Esophagus squamous epithelium (tissue), 5 donors: ENCODE measurements around the gene MEA1. TPM values are rescaled to one million over a fixed set of nuclear protein-coding genes. Genes with fewer than 3 reads are reported as not detected.

Experiments
- DNase-seq: peaks from one replicate; lab custom pipeline; 2025; lab: John Stamatoyannopoulos, UW
- H3K27ac ChIP-seq, 4 donors: fragments of 200-600 bp; sonication (generic); one replicate each; pipeline ENCODE4 v1.5.1; 2016 to 2019; ENCODE audit warnings: mild to moderate bottlenecking in 1 of 4
- H3K27me3 ChIP-seq, 4 donors: fragments of 200-600 bp; sonication (generic); 1 replicate in 3 of 4; 2 replicates in 1 of 4; pipeline versions ENCODE4 v1.5.1 to v1.6.0; 2017 to 2021; ENCODE audit warnings: antibody characterized with exemption in 1 of 4
- H3K36me3 ChIP-seq, 3 donors: fragments of 200-600 bp; sonication (generic); one replicate each; pipeline ENCODE4 v1.5.1; 2016 to 2019
- H3K4me1 ChIP-seq, 3 donors: fragments of 200-600 bp; sonication (generic); one replicate each; pipeline ENCODE4 v1.5.1; 2017 to 2019
- H3K4me3 ChIP-seq, 4 donors: fragments of 200-600 bp; sonication (generic); 1 replicate in 3 of 4; 2 replicates in 1 of 4; pipeline ENCODE4 v1.5.1; 2016 to 2019; ENCODE audit warnings: mild to moderate bottlenecking in 2 of 4, moderate library complexity in 1 of 4
- H3K9me3 ChIP-seq, 3 donors: fragments of 200-600 bp; sonication (generic); one replicate each; pipeline ENCODE4 v1.5.1; 2016 to 2019
- POLR2A ChIP-seq, 4 donors: fragments of 450-650 bp; IDR thresholded peaks; one replicate each; pipeline ENCODE4 v1.6.1; 2017; ENCODE audit warnings: antibody characterized with exemption in 4 of 4, mild to moderate bottlenecking in 4 of 4, moderate library complexity in 3 of 4
- WGBS, 2 donors: methylation state at CpG; one replicate each; pipeline ENCODE4 v1.1.5; 2018; 5-methylcytosine and 5-hydroxymethylcytosine counted together
- intact Hi-C: fragments of 100-400 bp; cut with DNase I; formaldehyde crosslinking; loops from one replicate; pipeline ENCODE4 v1.15.0; 2022
- total RNA-seq, 4 donors: library from RNA; depleted of rRNA; stranded (reverse); fragments of >200 nt; gene quantifications; one replicate each; pipeline ENCODE4 v1.1.0, GENCODE V29; 2016
- TF ChIP-seq, protein P1 (sequence below), 6 experiments: fragments of 450-650 bp in 4 of 6; fragments of 200-600 bp in 2 of 6; sonication (generic) in 2 of 6; IDR thresholded peaks; one replicate each; pipeline ENCODE4 v1.5.1; 2016 to 2019; ENCODE audit warnings: antibody characterized with exemption in 6 of 6, mild to moderate bottlenecking in 4 of 6, moderate library complexity in 4 of 6
- donor health status: DM: yes; HTN: yes; CAD: no.

MEA1 gene
- total RNA-seq, 4 donors from 2014 or later: 28.9 to 56.6 (median 49.1) TPM

DNA sequence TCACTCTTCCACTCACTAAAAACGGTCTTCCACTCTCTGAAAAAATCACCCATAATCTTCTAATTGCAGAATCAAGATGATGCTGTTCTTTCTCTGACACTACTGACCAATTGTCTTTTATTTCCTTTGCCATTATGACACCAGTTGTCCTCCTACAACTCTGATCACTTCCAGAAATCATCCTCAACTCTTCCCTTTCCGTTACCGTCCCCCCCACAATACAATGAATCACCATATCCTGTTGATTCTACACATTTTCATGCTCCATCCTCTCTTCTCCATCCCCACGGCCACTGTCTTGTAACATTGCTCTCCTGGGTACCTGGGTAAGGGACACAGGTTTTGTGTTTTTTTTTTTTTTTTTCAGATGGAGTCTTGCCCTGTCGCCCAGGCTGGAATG lies 31.9 kb downstream of the MEA1 start:
- H3K4me3 ChIP-seq: no peak overlapping the region
- WGBS, 2 donors: 83 to 88% methylated on average over 5 of the region's 5 CpGs
- no peaks in the 10 kb centered on the region for H3K27me3 ChIP-seq
- intact Hi-C loops: no loop called here
- H3K27ac ChIP-seq: no peak overlapping the region
- TF ChIP-seq, protein P1, sequence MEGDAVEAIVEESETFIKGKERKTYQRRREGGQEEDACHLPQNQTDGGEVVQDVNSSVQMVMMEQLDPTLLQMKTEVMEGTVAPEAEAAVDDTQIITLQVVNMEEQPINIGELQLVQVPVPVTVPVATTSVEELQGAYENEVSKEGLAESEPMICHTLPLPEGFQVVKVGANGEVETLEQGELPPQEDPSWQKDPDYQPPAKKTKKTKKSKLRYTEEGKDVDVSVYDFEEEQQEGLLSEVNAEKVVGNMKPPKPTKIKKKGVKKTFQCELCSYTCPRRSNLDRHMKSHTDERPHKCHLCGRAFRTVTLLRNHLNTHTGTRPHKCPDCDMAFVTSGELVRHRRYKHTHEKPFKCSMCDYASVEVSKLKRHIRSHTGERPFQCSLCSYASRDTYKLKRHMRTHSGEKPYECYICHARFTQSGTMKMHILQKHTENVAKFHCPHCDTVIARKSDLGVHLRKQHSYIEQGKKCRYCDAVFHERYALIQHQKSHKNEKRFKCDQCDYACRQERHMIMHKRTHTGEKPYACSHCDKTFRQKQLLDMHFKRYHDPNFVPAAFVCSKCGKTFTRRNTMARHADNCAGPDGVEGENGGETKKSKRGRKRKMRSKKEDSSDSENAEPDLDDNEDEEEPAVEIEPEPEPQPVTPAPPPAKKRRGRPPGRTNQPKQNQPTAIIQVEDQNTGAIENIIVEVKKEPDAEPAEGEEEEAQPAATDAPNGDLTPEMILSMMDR (IDR thresholded peaks at IDR 0.05): no peak
- no peak for TF ChIP-seq POLR2A (IDR thresholded peaks at IDR 0.05)
- H3K9me3 ChIP-seq: no peaks in the 10 kb centered on the region
- peaks cover 34 to 58% (median 43%) of the 10 kb centered on the region in 3 donors for H3K4me1 ChIP-seq
- H3K36me3 ChIP-seq: no peaks in the 10 kb centered on the region
- no peak for DNase-seq

GRCh38 chr6:42979523-42980177 lies 34.1 kb downstream of the MEA1 start:
- no peak for DNase-seq

GRCh38 chr6:42978839-42979522 lies 34.8 kb downstream of the MEA1 start, which contains the start of gene PEX6:
TSS of gene PEX6 (minus strand) at chr6:42979181. CDS start at chr6:42979150, 31 bp downstream.
- Histone ChIP-seq H3K9me3 (no peaks in the 10 kb centered on the region), H3K27ac (peak within 1 kb of the TSS; percentile 91 to 95 (median 94)), H3K36me3 (peaks cover 0 to 2% (median 1%) of the 10 kb centered on the region in 3 donors), H3K27me3 (no peaks in the 10 kb centered on the region), H3K4me1 (peaks cover 28 to 60% (median 29%) of the 10 kb centered on the region in 3 donors), H3K4me3 (peak within 1 kb of the TSS; percentile 70 to 96 (median 90))
- TF ChIP-seq POLR2A (IDR thresholded peaks at IDR 0.05): peak in 2 of 4 donors; percentile 36 to 63
- TF ChIP-seq, protein P1 (IDR thresholded peaks at IDR 0.05): peak in 1 of 6 experiments; percentile 3
- intact Hi-C loops: no loop called here
- DNase-seq: peak; percentile 67
- WGBS, 2 donors: 0% methylated on average over 9 to 10 of the region's 59 CpGs

More at GRCh38 chr6:42979523-42980177, 34.1 kb downstream of the MEA1 start:
- H3K4me1 ChIP-seq: peaks cover 28 to 59% (median 29%) of the 10 kb centered on the region in 3 donors
- H3K9me3 ChIP-seq: no peaks in the 10 kb centered on the region
- intact Hi-C loops: no loop called here
- no peaks in the 10 kb centered on the region for H3K36me3 ChIP-seq
- no peaks in the 10 kb centered on the region for H3K27me3 ChIP-seq
- 17 to 45% methylated on average over 6 to 8 of the region's 9 CpGs for WGBS, 2 donors
- peak overlapping the region; percentile 70 to 96 (median 90) for H3K4me3 ChIP-seq
- H3K27ac ChIP-seq: peak overlapping the region; percentile 91 to 95 (median 94)
- no peak for TF ChIP-seq POLR2A (IDR thresholded peaks at IDR 0.05)
- TF ChIP-seq, protein P1 (IDR thresholded peaks at IDR 0.05): peak in 2 of 6 experiments; percentile 9 to 29

GRCh38 chr6:42978487-42978838 lies 35.3 kb downstream of the MEA1 start:
- Histone ChIP-seq H3K9me3 (no peaks in the 10 kb centered on the region), H3K27me3 (no peaks in the 10 kb centered on the region), H3K4me1 (peaks cover 24 to 55% (median 26%) of the 10 kb centered on the region in 3 donors), H3K27ac (peak overlapping the region; percentile 91 to 95 (median 94)), H3K36me3 (peaks cover 0 to 4% (median 4%) of the 10 kb centered on the region in 3 donors), H3K4me3 (peak overlapping the region; percentile 70 to 96 (median 90))
- WGBS, 2 donors: 5% methylated on average over 4 of the region's 28 CpGs; no CpG with 5 or more reads in 1 of the 2 donors
- intact Hi-C loops: no loop called here
- DNase-seq: no peak
- no peak for TF ChIP-seq POLR2A (IDR thresholded peaks at IDR 0.05)
- TF ChIP-seq, protein P1 (IDR thresholded peaks at IDR 0.05): no peak
